ENCODE data around the gene HIP1.
"Not testable (repeated sequence)": the region's sequence is repeated elsewhere in the genome, so short reads cannot be mapped to it uniquely, and the experiment has no call there.

HIP1 gene

DNA sequence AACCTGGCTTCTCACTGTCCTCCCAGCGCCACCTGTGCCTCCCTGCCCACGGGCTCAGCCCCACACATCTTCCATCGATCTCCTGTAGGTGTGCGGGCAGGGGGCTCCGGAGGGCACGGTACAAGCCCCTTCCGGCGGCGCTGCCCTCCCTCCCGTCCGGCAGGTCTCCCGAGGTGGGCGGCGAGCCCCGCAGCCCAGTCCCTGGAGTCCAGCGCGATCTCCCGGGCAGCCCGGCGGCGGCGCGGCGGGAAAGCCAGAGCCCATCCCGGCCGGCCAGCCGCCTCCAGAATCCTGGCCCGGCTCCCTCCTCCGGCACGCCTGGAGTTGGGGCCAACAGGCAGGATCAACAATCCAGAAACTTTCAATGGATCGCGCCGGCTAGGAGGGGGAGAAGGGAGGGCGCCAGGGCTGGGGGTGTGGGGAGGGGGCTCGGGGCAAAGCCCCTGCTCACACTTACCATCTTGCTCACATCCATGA is 100.1 kb downstream of the HIP1 start:
- no peaks in the 10 kb centered on the region for H3K79me2 ChIP-seq (ENCODE audit: control insufficient read depth, low read length)
- H3K4me3 ChIP-seq (ENCODE audit: low read length): peak overlapping the region; percentile 72
- no peaks in the 10 kb centered on the region for H3K36me3 ChIP-seq (ENCODE audit: control insufficient read depth, low read length)
- no peaks in the 10 kb centered on the region for H3K9me2 ChIP-seq (replicated peaks; ENCODE audit: control insufficient read depth, low read length)
- peaks cover 12% of the 10 kb centered on the region for H3K9me3 ChIP-seq (ENCODE audit: control insufficient read depth, insufficient read depth, low read length)
- peak overlapping the region; percentile 53 for H3K4me2 ChIP-seq (ENCODE audit: low read length)
- peaks cover 12% of the 10 kb centered on the region for H3K4me1 ChIP-seq (ENCODE audit: control insufficient read depth, low read length)
- H3F3A ChIP-seq (ENCODE audit: control insufficient read depth, insufficient read depth): no peaks in the 10 kb centered on the region
- H3K27me3 ChIP-seq (ENCODE audit: control insufficient read depth, low read length): peaks cover 27% of the 10 kb centered on the region
- no peak overlapping the region for H3K27ac ChIP-seq (ENCODE audit: low read depth, low read length)
- TF ChIP-seq EZH2phosphoT487 (IDR thresholded peaks at IDR 0.05; ENCODE audit: borderline replicate concordance, low read length): peak; percentile 96; the same call in 1 of the 2 replicates
- TF ChIP-seq, protein P1, sequence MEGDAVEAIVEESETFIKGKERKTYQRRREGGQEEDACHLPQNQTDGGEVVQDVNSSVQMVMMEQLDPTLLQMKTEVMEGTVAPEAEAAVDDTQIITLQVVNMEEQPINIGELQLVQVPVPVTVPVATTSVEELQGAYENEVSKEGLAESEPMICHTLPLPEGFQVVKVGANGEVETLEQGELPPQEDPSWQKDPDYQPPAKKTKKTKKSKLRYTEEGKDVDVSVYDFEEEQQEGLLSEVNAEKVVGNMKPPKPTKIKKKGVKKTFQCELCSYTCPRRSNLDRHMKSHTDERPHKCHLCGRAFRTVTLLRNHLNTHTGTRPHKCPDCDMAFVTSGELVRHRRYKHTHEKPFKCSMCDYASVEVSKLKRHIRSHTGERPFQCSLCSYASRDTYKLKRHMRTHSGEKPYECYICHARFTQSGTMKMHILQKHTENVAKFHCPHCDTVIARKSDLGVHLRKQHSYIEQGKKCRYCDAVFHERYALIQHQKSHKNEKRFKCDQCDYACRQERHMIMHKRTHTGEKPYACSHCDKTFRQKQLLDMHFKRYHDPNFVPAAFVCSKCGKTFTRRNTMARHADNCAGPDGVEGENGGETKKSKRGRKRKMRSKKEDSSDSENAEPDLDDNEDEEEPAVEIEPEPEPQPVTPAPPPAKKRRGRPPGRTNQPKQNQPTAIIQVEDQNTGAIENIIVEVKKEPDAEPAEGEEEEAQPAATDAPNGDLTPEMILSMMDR (IDR thresholded peaks at IDR 0.05; ENCODE audit: low read depth, low read length, poor library complexity, severe bottlenecking): no peak
- no peaks in the 10 kb centered on the region for H4K20me1 ChIP-seq (ENCODE audit: control insufficient read depth, insufficient read depth, low read depth, low read length)

DNA sequence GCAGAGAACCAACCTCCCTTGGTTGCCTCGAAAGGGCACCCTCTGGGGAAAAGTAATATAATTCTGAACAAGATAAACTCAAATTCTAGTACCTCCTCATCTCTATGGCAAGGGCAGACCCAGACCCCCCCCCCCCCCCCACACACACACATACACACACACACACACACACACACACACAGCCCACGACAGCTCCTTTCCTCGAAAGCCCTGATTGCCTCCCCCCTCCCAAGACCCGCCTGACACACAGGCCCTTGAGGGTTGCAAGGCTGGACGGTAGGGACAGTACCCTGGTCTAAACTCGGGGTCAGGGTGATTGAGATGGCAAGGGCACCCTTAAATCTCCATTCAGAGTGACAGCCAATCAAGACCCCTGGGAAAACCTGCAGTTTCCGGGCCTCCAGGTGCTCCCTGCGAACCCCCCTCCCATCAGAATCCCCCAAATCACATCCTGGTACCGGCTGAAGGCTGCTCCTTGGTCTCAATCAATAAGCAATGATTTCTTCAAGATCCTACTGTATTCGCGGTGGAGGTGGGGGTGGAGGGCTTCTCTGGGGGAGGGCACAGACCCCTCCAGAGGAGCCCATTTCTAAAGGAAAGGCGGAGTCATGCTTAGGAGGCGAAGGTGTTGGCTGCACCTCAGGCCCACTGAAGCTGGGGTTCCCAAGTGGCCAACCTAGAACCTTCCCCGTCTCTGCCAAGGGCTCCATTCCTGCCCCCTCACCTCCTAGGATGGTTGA is 100.7 kb downstream of the HIP1 start:
- Histone ChIP-seq H4K20me1 (ENCODE audit: control insufficient read depth, insufficient read depth, low read depth, low read length) (no peaks in the 10 kb centered on the region), H3K27me3 (ENCODE audit: control insufficient read depth, low read length) (peaks cover 27% of the 10 kb centered on the region), H3K36me3 (ENCODE audit: control insufficient read depth, low read length) (no peaks in the 10 kb centered on the region), H3K9me2 (replicated peaks; ENCODE audit: control insufficient read depth, low read length) (no peaks in the 10 kb centered on the region), H3K9me3 (ENCODE audit: control insufficient read depth, insufficient read depth, low read length) (peaks cover 6% of the 10 kb centered on the region), H3K4me1 (ENCODE audit: control insufficient read depth, low read length) (peaks cover 12% of the 10 kb centered on the region), H3K79me2 (ENCODE audit: control insufficient read depth, low read length) (no peaks in the 10 kb centered on the region), H3K4me2 (ENCODE audit: low read length) (no peak overlapping the region), H3F3A (ENCODE audit: control insufficient read depth, insufficient read depth) (no peaks in the 10 kb centered on the region), H3K27ac (ENCODE audit: low read depth, low read length) (no peak overlapping the region), H3K4me3 (ENCODE audit: low read length) (no peak overlapping the region)
- no peak for TF ChIP-seq EZH2phosphoT487 (IDR thresholded peaks at IDR 0.05; ENCODE audit: borderline replicate concordance, low read length)
- TF ChIP-seq, protein P1 (IDR thresholded peaks at IDR 0.05; ENCODE audit: low read depth, low read length, poor library complexity, severe bottlenecking): no peak

DNA sequence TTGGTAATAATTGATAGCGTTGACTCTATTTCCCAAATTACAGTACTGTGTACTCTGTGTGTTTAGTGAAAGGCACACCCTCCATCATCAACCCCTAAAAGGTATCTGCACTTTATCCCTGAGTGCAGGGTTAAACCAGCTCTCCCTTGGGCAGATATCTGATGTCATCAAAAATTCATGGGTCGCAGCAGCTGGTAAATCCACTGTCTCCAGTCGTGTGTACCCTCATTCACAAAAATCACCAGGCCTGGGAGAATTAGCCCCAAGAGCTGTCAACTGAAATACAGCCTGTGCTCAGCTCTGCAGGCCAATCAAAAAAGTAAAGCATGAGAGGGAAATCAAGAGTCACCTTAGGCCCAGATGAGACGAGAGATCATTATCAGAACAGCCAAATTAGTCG is 103.7 kb downstream of the HIP1 start:
- Histone ChIP-seq H4K20me1 (ENCODE audit: control insufficient read depth, insufficient read depth, low read depth, low read length) (no peaks in the 10 kb centered on the region), H3K79me2 (ENCODE audit: control insufficient read depth, low read length) (no peaks in the 10 kb centered on the region), H3K9me2 (replicated peaks; ENCODE audit: control insufficient read depth, low read length) (no peaks in the 10 kb centered on the region), H3K9me3 (ENCODE audit: control insufficient read depth, insufficient read depth, low read length) (no peaks in the 10 kb centered on the region), H3K4me3 (ENCODE audit: low read length) (no peak overlapping the region), H3K27ac (ENCODE audit: low read depth, low read length) (no peak overlapping the region), H3K4me2 (ENCODE audit: low read length) (no peak overlapping the region), H3K4me1 (ENCODE audit: control insufficient read depth, low read length) (peaks cover 19% of the 10 kb centered on the region), H3F3A (ENCODE audit: control insufficient read depth, insufficient read depth) (0 out of 2 replicates have a peak, but pooled peaks cover 2% of the 10 kb centered on the region), H3K36me3 (ENCODE audit: control insufficient read depth, low read length) (no peaks in the 10 kb centered on the region), H3K27me3 (ENCODE audit: control insufficient read depth, low read length) (peaks cover 24% of the 10 kb centered on the region)
- TF ChIP-seq EZH2phosphoT487 (IDR thresholded peaks at IDR 0.05; ENCODE audit: borderline replicate concordance, low read length): no peak
- TF ChIP-seq, protein P1 (IDR thresholded peaks at IDR 0.05; ENCODE audit: low read depth, low read length, poor library complexity, severe bottlenecking): no peak

DNA sequence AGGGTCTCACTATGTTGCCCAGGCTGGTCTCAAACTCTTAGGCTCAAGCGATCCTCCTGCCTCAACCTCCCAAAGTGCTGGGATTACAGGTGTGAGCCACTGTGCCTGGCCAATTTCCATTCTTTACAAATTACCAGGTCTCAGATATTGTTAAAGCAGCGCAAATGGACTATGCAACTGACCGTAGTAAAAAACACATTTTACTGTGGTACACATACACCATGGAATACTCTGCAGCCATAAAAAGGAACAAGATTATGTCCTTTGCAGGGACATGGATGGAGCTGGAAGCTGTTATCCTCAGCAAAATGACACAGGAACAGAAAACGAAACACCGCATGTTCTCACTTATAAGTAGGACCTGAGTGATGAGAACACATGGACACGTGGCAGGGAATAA is 106.2 kb downstream of the HIP1 start:
- H3K27me3 ChIP-seq (ENCODE audit: control insufficient read depth, low read length); H3K4me1 ChIP-seq (ENCODE audit: control insufficient read depth, low read length); H3K4me3 ChIP-seq (ENCODE audit: low read length); H3K27ac ChIP-seq (ENCODE audit: low read depth, low read length); H3K36me3 ChIP-seq (ENCODE audit: control insufficient read depth, low read length); H3F3A ChIP-seq (ENCODE audit: control insufficient read depth, insufficient read depth); H3K9me3 ChIP-seq (ENCODE audit: control insufficient read depth, insufficient read depth, low read length); H3K79me2 ChIP-seq (ENCODE audit: control insufficient read depth, low read length); H3K4me2 ChIP-seq (ENCODE audit: low read length); H3K9me2 ChIP-seq (replicated peaks; ENCODE audit: control insufficient read depth, low read length); H4K20me1 ChIP-seq (ENCODE audit: control insufficient read depth, insufficient read depth, low read depth, low read length): not testable (repeated sequence)
